ENCODE data around the gene CYP3A5.
"Not testable (repeated sequence)": the region's sequence is repeated elsewhere in the genome, so short reads cannot be mapped to it uniquely, and the experiment has no call there.

CYP3A5 gene

GRCh38 chr7:99679400-99680191 lies at the start of gene CYP3A5:
Gene CYP3A5, minus strand, starts transcription at chr7:99679996. Its CDS starts 100 bp downstream, at chr7:99679896.
- no peak for DNase-seq

- no peak for DNase-seq
These were observed 48.8 kb upstream of the CYP3A5 start for GRCh38 chr7:99728615-99729014.

GRCh38 chr7:99723201-99723600 lies 43.4 kb upstream of the CYP3A5 start:
- not testable (repeated sequence) for DNase-seq

GRCh38 chr7:99720800-99721595 lies 41.2 kb upstream of the CYP3A5 start:
- no peak for DNase-seq

- DNase-seq, result no peak
These were observed 40.4 kb upstream of the CYP3A5 start for GRCh38 chr7:99719996-99720769.

- no peak for DNase-seq
These were observed 34.3 kb upstream of the CYP3A5 start for GRCh38 chr7:99713995-99714570.

- DNase-seq, result no peak
These were observed 30.2 kb upstream of the CYP3A5 start for GRCh38 chr7:99709838-99710578.

- no peak for DNase-seq
These were observed 29.5 kb upstream of the CYP3A5 start for GRCh38 chr7:99709260-99709659.

- no peak for DNase-seq
These were observed 27.3 kb upstream of the CYP3A5 start for GRCh38 chr7:99707096-99707495.

GRCh38 chr7:99699946-99700345 lies 20.1 kb upstream of the CYP3A5 start:
- no peak for DNase-seq

GRCh38 chr7:99698867-99699730 lies 19.3 kb upstream of the CYP3A5 start:
- DNase-seq, result not testable (repeated sequence)

- DNase-seq, result no peak
These were observed 15.1 kb upstream of the CYP3A5 start for GRCh38 chr7:99694912-99695304.

- DNase-seq, result no peak
These were observed 14.6 kb upstream of the CYP3A5 start for GRCh38 chr7:99694201-99694911.

- DNase-seq, result peak; percentile 60 to 72
These were observed 13.8 kb upstream of the CYP3A5 start for GRCh38 chr7:99693427-99694200.

GRCh38 chr7:99693100-99693426 lies 13.3 kb upstream of the CYP3A5 start:
- DNase-seq, result no peak

- DNase-seq, result not testable (repeated sequence)
These were observed 12.8 kb upstream of the CYP3A5 start for GRCh38 chr7:99692563-99692962.

- DNase-seq, result not testable (repeated sequence)
These were observed 11.9 kb upstream of the CYP3A5 start for GRCh38 chr7:99691658-99692057.

- not testable (repeated sequence) for DNase-seq
These were observed 11.1 kb upstream of the CYP3A5 start for GRCh38 chr7:99690918-99691317.

GRCh38 chr7:99685871-99686608 lies 6.2 kb upstream of the CYP3A5 start:
- not testable (repeated sequence) for DNase-seq
